Measurements from ENCODE around the gene ACOX3. TPM values are rescaled to one million over a fixed set of nuclear protein-coding genes. Genes with fewer than 3 reads are reported as not detected.
A peak's percentile ranks its signal among the peaks of the same experiment; 100 is the strongest.

Gene ACOX3
- total and polyA plus RNA-seq, 10 of the 15 experiments (the other 5 are each of a cell fraction or from before 2014, with no cell fraction given): 2.0 to 24.5 (median 14.0) TPM

DNA sequence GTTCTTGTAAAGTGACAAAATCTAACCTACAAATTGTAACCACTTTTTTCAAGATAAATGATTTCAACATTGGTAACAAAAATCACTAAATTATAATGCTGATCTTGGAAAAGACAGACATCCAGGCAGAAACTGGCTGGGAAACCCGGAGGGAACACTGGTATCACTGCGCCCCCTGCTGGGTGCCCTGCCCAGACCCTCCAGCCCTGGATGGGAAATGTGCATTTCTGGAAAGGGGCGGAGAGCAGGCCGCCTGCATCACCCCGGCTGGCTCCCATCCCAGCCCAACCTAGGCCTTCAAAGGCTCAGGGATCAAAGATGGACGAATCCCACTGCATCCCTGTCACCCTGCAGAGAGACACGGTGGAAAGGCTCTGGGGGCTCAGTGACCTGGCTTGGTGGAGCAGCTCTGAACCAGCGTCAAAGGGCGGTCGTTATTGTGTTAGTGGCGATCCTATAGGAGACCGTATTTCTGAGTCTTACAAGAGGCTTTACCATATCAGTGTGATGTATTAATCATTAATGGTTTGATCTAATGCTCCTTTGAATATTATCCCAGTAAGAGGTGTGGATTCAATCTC lies 37.3 kb downstream of the ACOX3 start:
- H3K9me3 ChIP-seq (replicated peaks; ENCODE audit: control insufficient read depth, insufficient read depth, low read length): no peaks in the 10 kb centered on the region
- FAIRE-seq (no peak), DNase-seq (ENCODE audit: low read depth, low spot score) (no peak), ATAC-seq (peak; percentile 91)
- CTCF ChIA-PET: interaction anchor here (0.6 to 3.8 kb wide), 18 partner anchors 10 to 262 kb away, joined by 3 to 24 read pairs (median 4); no protein-coding TSS in a partner anchor
- peaks cover 0 to 11% of the 10 kb centered on the region in 2 experiments; a peak in 3 of 4 replicates for H3K36me3 ChIP-seq (ENCODE audit: control insufficient read depth in 2 of 2, insufficient read depth in 2 of 2, low read length in 1 of 2)
- SMC1A ChIA-PET (ENCODE audit: uncharacterized antibody, unreplicated experiment): interaction anchor here (0.8 to 2.5 kb wide), 6 partner anchors 10 to 226 kb away, joined by 3 to 22 read pairs (median 6); no protein-coding TSS in a partner anchor
- no peaks in the 10 kb centered on the region for H4K20me1 ChIP-seq (ENCODE audit: control insufficient read depth, insufficient read depth)
- no peak overlapping the region for H2AFZ ChIP-seq (ENCODE audit: control insufficient read depth, low read depth, low read length)
- no peaks in the 10 kb centered on the region for H3K4me1 ChIP-seq (ENCODE audit: control insufficient read depth, insufficient read depth, low read length)
- TF ChIP-seq SMC3 (IDR thresholded peaks at IDR 0.05; ENCODE audit: borderline replicate concordance, low read length) (peak; percentile 87), IKZF1 (conservative IDR thresholded peaks at IDR 0.05) (peak; percentile 32; the same call in 1 of the 2 replicates), CTCF (IDR thresholded peaks at IDR 0.05 in 2 of 3, conservative IDR thresholded peaks at IDR 0.05 in 1 of 3; ENCODE audit: control insufficient read depth in 2 of 3, extremely low read depth in 1 of 3, insufficient read depth in 1 of 3, low read depth in 3 of 3, low read length in 3 of 3) (peak; percentile 81 to 91 (median 83)), RAD21 (IDR thresholded peaks at IDR 0.05; ENCODE audit: insufficient read depth, low read depth, low read length) (peak; percentile 66), YY1 (IDR thresholded peaks at IDR 0.05; ENCODE audit: low read depth, low read length) (0 out of 2 replicates have a peak, but pooled peaks have one; percentile 30), MTA2 (IDR thresholded peaks at IDR 0.05; ENCODE audit: low read depth) (no peak), NFYA (IDR thresholded peaks at IDR 0.05; ENCODE audit: borderline replicate concordance, low read depth, low read length) (no peak)
- no peak overlapping the region for H3K4me2 ChIP-seq (ENCODE audit: control insufficient read depth, insufficient read depth)
- no peaks in the 10 kb centered on the region for H3K27me3 ChIP-seq (replicated peaks in 1 of 2; ENCODE audit: control insufficient read depth in 2 of 2, insufficient read depth in 2 of 2, low read length in 1 of 2)
- in situ Hi-C loops (cut with MboI) (loop anchor here (5.0 kb wide), 1 partner anchor 161 kb away; no protein-coding TSS in a partner anchor), intact Hi-C loops (cut with micrococcal nuclease; ENCODE audit: unreplicated experiment) (loop anchor here (1.0 to 10.0 kb wide), 3 partner anchors 78 to 161 kb away; no protein-coding TSS in a partner anchor)
- no peak overlapping the region for H3K27ac ChIP-seq (ENCODE audit: control insufficient read depth, insufficient read depth)
- 51% methylated on average over 12 of the region's 12 CpGs for WGBS (ENCODE audit: insufficient coverage, insufficient replicate concordance, low lambda C conversion rate, missing lambda C conversion rate)
- RAD21 ChIA-PET (ENCODE audit: unreplicated experiment): interaction anchor here (0.6 to 2.1 kb wide), 7 partner anchors 32 to 226 kb away, joined by 3 to 10 read pairs (median 3); no protein-coding TSS in a partner anchor
- no peak overlapping the region for H3K4me3 ChIP-seq
- no TSS peak for BruUV-seq (replicated peaks)
- H3K9ac ChIP-seq (ENCODE audit: control insufficient read depth, insufficient read depth, low read length): no peak overlapping the region
- no peaks in the 10 kb centered on the region for H3K79me2 ChIP-seq (ENCODE audit: control insufficient read depth, insufficient read depth, low read length)
- POLR2A ChIA-PET: no interaction called here
